Gastroesophageal sphincter (tissue), 3 donors: Measurements from ENCODE around the gene FGFR4.

Experiments used
- EP300 ChIP-seq: sonication (generic); formaldehyde crosslinking; IDR thresholded peaks from one replicate; pipeline ENCODE4 v1.6.1; 2017; ENCODE audit warnings: antibody characterized with exemption, mild to moderate bottlenecking
- POLR2A ChIP-seq, 2 donors: fragments of 450-650 bp; IDR thresholded peaks; one replicate each; pipeline ENCODE4 v1.6.1; 2017; ENCODE audit warnings: antibody characterized with exemption in 2 of 2, mild to moderate bottlenecking in 2 of 2, moderate library complexity in 1 of 2
- TF ChIP-seq, protein P1 (sequence below), 4 experiments: fragments of 200-600 bp in 2 of 4; fragments of 450-650 bp in 2 of 4; sonication (generic) in 1 of 4; IDR thresholded peaks; one replicate each; pipeline ENCODE4 v1.5.1; 2017 to 2019; ENCODE audit warnings: antibody characterized with exemption in 4 of 4, mild to moderate bottlenecking in 2 of 4, moderate library complexity in 2 of 4

DNA sequence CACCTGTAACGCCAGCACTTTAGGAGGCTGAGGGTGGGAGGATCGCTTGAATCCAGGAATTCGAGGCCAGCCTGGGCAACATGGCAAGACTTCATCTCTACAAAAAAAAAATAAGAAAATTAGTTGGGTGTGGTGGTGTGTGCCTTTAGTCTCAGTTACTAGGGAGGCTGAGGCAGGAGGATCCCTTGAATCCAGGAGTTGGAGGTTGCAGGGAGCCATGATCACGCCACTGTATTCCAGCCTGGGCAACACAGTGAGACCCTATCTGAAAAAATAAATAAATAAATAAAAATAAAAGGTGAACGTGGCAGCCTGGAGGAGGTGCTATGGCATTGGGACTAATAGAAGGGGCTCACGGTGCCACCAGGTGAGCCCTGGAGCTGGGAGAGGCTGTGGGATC is 7.1 kb downstream of the FGFR4 start:
- TF ChIP-seq, protein P1, sequence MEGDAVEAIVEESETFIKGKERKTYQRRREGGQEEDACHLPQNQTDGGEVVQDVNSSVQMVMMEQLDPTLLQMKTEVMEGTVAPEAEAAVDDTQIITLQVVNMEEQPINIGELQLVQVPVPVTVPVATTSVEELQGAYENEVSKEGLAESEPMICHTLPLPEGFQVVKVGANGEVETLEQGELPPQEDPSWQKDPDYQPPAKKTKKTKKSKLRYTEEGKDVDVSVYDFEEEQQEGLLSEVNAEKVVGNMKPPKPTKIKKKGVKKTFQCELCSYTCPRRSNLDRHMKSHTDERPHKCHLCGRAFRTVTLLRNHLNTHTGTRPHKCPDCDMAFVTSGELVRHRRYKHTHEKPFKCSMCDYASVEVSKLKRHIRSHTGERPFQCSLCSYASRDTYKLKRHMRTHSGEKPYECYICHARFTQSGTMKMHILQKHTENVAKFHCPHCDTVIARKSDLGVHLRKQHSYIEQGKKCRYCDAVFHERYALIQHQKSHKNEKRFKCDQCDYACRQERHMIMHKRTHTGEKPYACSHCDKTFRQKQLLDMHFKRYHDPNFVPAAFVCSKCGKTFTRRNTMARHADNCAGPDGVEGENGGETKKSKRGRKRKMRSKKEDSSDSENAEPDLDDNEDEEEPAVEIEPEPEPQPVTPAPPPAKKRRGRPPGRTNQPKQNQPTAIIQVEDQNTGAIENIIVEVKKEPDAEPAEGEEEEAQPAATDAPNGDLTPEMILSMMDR (IDR thresholded peaks at IDR 0.05) = no peak
- TF ChIP-seq POLR2A (IDR thresholded peaks at IDR 0.05) = no peak
- no peak for TF ChIP-seq EP300
